H1 (cell line): ENCODE results near the gene ABCG1. TPM values are rescaled to one million over a fixed set of nuclear protein-coding genes. Genes with fewer than 3 reads are reported as not detected.

Experiments
- CTCF ChIA-PET: fragments of 300-600 bp; sonication (Branson Sonifier 250); formaldehyde crosslinking; loops from one replicate; lab custom pipeline; 2021; ENCODE audit not compliant: partially characterized antibody; lab: Charles Lee
- POLR2A ChIA-PET: fragments of 300-600 bp; sonication (Branson Sonifier 250); formaldehyde crosslinking; loops from one replicate; lab custom pipeline; 2021; ENCODE audit warnings: inconsistent platforms; ENCODE audit not compliant: partially characterized antibody; lab: Charles Lee
- DNase-seq, 2 experiments: peaks; one replicate each; pipeline versions ENCODE4 v3.0.0 to v3.0.0-alpha.2; 2010 to 2022; ENCODE audit warnings: low spot score in 2 of 2, low read depth in 1 of 2, mixed read lengths in 1 of 2
- FAIRE-seq: peaks from 2 replicates; lab custom pipeline; 2011; peaks lifted over from hg19 to GRCh38; lab: Jason Lieb, UNC
- H2AFZ ChIP-seq: 2 replicates; pipeline ENCODE4 v1.8.1; 2012; ENCODE audit warnings: low read length, inconsistent platforms
- H2AK5ac ChIP-seq: 2 replicates; pipeline ENCODE4 v1.6.1; 2013; ENCODE audit warnings: low read depth, low read length
- H2BK120ac ChIP-seq: replicated peaks from 2 replicates; pipeline ENCODE3; 2013; ENCODE audit warnings: low read depth, low read length, inconsistent platforms
- H2BK12ac ChIP-seq: 2 replicates; pipeline ENCODE4 v1.6.1; 2013; ENCODE audit warnings: low read depth, low read length
- H2BK15ac ChIP-seq: 2 replicates; pipeline ENCODE4 v1.6.1; 2013; ENCODE audit warnings: low read length
- H2BK20ac ChIP-seq: 2 replicates; pipeline ENCODE4 v1.6.1; 2013; ENCODE audit warnings: low read length
- H2BK5ac ChIP-seq: 2 replicates; pipeline ENCODE4 v1.6.1; 2013; ENCODE audit warnings: low read depth, low read length
- H3K14ac ChIP-seq: 2 replicates; pipeline ENCODE4 v1.6.1; 2013; ENCODE audit warnings: inconsistent platforms; ENCODE audit not compliant: insufficient read length
- H3K18ac ChIP-seq: 2 replicates; pipeline ENCODE4 v1.6.1; 2013; ENCODE audit warnings: low read length; ENCODE audit errors: extremely low read depth
- H3K23ac ChIP-seq: 2 replicates; pipeline ENCODE4 v1.6.1; 2013; ENCODE audit warnings: inconsistent platforms; ENCODE audit not compliant: insufficient read length
- H3K23me2 ChIP-seq: 2 replicates; pipeline ENCODE4 v1.6.1; 2013; ENCODE audit warnings: low read depth, low read length
- H3K27ac ChIP-seq: 2 replicates; pipeline ENCODE4 v1.6.1; 2011; ENCODE audit warnings: low read depth, low read length, inconsistent platforms
- H3K27me3 ChIP-seq, 4 experiments: replicated peaks in 1 of 4; 1 replicate in 1 of 4; 2 replicates in 3 of 4; pipeline versions ENCODE4 v1.6.1 to v1.8.1; 2011 to 2013; ENCODE audit warnings: low read length in 3 of 4, mild to moderate bottlenecking in 3 of 4, inconsistent platforms in 2 of 4, mixed read lengths in 2 of 4, moderate library complexity in 1 of 4; ENCODE audit not compliant: control insufficient read depth in 3 of 4, insufficient read depth in 3 of 4; ENCODE audit errors: extremely low read depth in 1 of 4
- H3K36me3 ChIP-seq, 4 experiments: 2 replicates each; pipeline versions ENCODE4 v1.6.1 to v1.8.1; 2011 to 2013; ENCODE audit warnings: mild to moderate bottlenecking in 4 of 4, low read length in 3 of 4, moderate library complexity in 2 of 4, control low read depth in 1 of 4, inconsistent platforms in 1 of 4; ENCODE audit not compliant: insufficient read depth in 4 of 4, control insufficient read depth in 2 of 4
- H3K4ac ChIP-seq: replicated peaks from 2 replicates; pipeline ENCODE3; 2013; ENCODE audit warnings: low read length, low read depth, mixed read lengths, inconsistent platforms; ENCODE audit not compliant: insufficient read length
- H3K4me1 ChIP-seq, 4 experiments: replicated peaks in 1 of 4; 1 replicate in 1 of 4; 2 replicates in 3 of 4; pipeline versions ENCODE4 v1.6.1 to v1.8.1; 2011 to 2013; ENCODE audit warnings: low read length in 3 of 4, inconsistent platforms in 2 of 4, mixed read lengths in 1 of 4; ENCODE audit not compliant: insufficient read depth in 4 of 4, control insufficient read depth in 3 of 4
- H3K4me2 ChIP-seq, 2 experiments: 2 replicates each; pipeline versions ENCODE4 v1.6.1 to v1.8.1; 2011 to 2013; ENCODE audit warnings: low read depth in 2 of 2, low read length in 2 of 2, control low read depth in 1 of 2, inconsistent platforms in 1 of 2, mild to moderate bottlenecking in 1 of 2; ENCODE audit not compliant: insufficient read depth in 1 of 2
- H3K4me3 ChIP-seq, 4 experiments: fragments of 200-600, 300-600 bp in 1 of 4; sonication (generic), shearing (Covaris generic), sonication (Bioruptor Twin) in 1 of 4; 2 replicates each; pipeline versions ENCODE4 v1.5.1 to v1.8.1; 2011 to 2016; ENCODE audit warnings: low read length in 4 of 4, low read depth in 3 of 4, control low read depth in 2 of 4, inconsistent platforms in 2 of 4, mild to moderate bottlenecking in 2 of 4, mixed read lengths in 1 of 4, moderate library complexity in 1 of 4; ENCODE audit not compliant: insufficient read depth in 2 of 4; ENCODE audit errors: extremely low read depth in 1 of 4
- H3K56ac ChIP-seq: replicated peaks from 2 replicates; pipeline ENCODE3; 2013; ENCODE audit warnings: low read depth, mild to moderate bottlenecking, mixed read lengths, low read length, inconsistent platforms; ENCODE audit not compliant: insufficient read length
- H3K79me1 ChIP-seq: 2 replicates; pipeline ENCODE4 v1.6.1; 2013; ENCODE audit warnings: low read depth, low read length, control low read depth
- H3K79me2 ChIP-seq, 2 experiments: 2 replicates each; pipeline versions ENCODE4 v1.6.1 to v1.8.1; 2012 to 2013; ENCODE audit warnings: low read length in 2 of 2, mild to moderate bottlenecking in 2 of 2, inconsistent platforms in 1 of 2; ENCODE audit not compliant: insufficient read depth in 2 of 2, control insufficient read depth in 1 of 2
- H3K9ac ChIP-seq, 4 experiments: replicated peaks in 1 of 4; 1 replicate in 1 of 4; 2 replicates in 3 of 4; pipeline versions ENCODE4 v1.6.1 to v1.8.1; 2011 to 2013; ENCODE audit warnings: low read depth in 3 of 4, low read length in 3 of 4, control low read depth in 2 of 4, mild to moderate bottlenecking in 2 of 4, moderate library complexity in 2 of 4, inconsistent platforms in 1 of 4; ENCODE audit errors: extremely low read depth in 1 of 4
- H3K9me3 ChIP-seq, 2 experiments: 2 replicates each; pipeline versions ENCODE4 v1.6.1 to v1.8.1; 2012 to 2013; ENCODE audit warnings: mild to moderate bottlenecking in 2 of 2, moderate library complexity in 2 of 2, control low read depth in 1 of 2, inconsistent platforms in 1 of 2, low read depth in 1 of 2, low read length in 1 of 2, mixed read lengths in 1 of 2; ENCODE audit not compliant: insufficient read depth in 2 of 2
- H4K20me1 ChIP-seq, 2 experiments: replicated peaks in 1 of 2; 2 replicates each; pipeline versions ENCODE3 to v1.8.1; 2011 to 2013; ENCODE audit warnings: inconsistent platforms in 2 of 2, low read length in 2 of 2, mild to moderate bottlenecking in 1 of 2; ENCODE audit not compliant: insufficient read depth in 2 of 2, control insufficient read depth in 1 of 2
- H4K5ac ChIP-seq: 2 replicates; pipeline ENCODE4 v1.6.1; 2013; ENCODE audit warnings: low read length, low read depth, mixed read lengths, inconsistent platforms; ENCODE audit not compliant: insufficient read length
- H4K8ac ChIP-seq: 2 replicates; pipeline ENCODE4 v1.8.0; 2013; ENCODE audit warnings: mild to moderate bottlenecking, moderate library complexity, low read length, inconsistent platforms; ENCODE audit not compliant: insufficient read depth; ENCODE audit errors: extremely low read depth
- H4K91ac ChIP-seq: replicated peaks from 2 replicates; pipeline ENCODE3; 2013; ENCODE audit warnings: low read length, mixed read lengths, inconsistent platforms; ENCODE audit not compliant: insufficient read length
- SIRT6 ChIP-seq: IDR thresholded peaks from one replicate; pipeline ENCODE4 v1.7.1; 2012; ENCODE audit warnings: low read length, inconsistent platforms
- WGBS, 2 experiments: shearing (Covaris generic) in 1 of 2; methylation state at CpG; one replicate each; pipeline versions ENCODE4 v1.1.6 to v1.1.7; 2013 to 2015; ENCODE audit warnings: low lambda C conversion rate in 2 of 2, mixed read lengths in 2 of 2, inconsistent platforms in 1 of 2, low coverage in 1 of 2, missing lambda C conversion rate in 1 of 2; ENCODE audit not compliant: insufficient replicate concordance in 2 of 2, insufficient coverage in 1 of 2, insufficient read length in 1 of 2; ENCODE audit errors: extremely low coverage in 1 of 2, missing lambda C conversion rate in 1 of 2; 5-methylcytosine and 5-hydroxymethylcytosine counted together
- polyA plus RNA-seq, 7 experiments: library from polyadenylated mRNA; depleted of rRNA in 3 of 7; stranded (reverse) in 5 of 7; unstranded in 2 of 7; fragments of >200 nt in 5 of 7; fragments of 200-250 nt in 2 of 7; gene quantifications; 1 replicate in 5 of 7; 2 replicates in 1 of 7; 4 replicates in 1 of 7; pipeline versions ENCODE4 v1.2.1 to v1.2.3, GENCODE V29; 2011 to 2013; ENCODE audit warnings: missing spikeins in 2 of 7, mixed read lengths in 2 of 7
- total RNA-seq: library from RNA; stranded (reverse); fragmentation: NEBNext Ultra II Directional; extraction: Animal tissue kit (Norgen Biotek cat#: 25700); gene quantifications from 2 replicates; pipeline ENCODE4 v1.2.1, GENCODE V29; 2021

The ABCG1 gene
- total and polyA plus RNA-seq, 2 of the 8 experiments (the other 6 are each of a cell fraction or from before 2014, with no cell fraction given), result 2.1 to 4.0 TPM

DNA sequence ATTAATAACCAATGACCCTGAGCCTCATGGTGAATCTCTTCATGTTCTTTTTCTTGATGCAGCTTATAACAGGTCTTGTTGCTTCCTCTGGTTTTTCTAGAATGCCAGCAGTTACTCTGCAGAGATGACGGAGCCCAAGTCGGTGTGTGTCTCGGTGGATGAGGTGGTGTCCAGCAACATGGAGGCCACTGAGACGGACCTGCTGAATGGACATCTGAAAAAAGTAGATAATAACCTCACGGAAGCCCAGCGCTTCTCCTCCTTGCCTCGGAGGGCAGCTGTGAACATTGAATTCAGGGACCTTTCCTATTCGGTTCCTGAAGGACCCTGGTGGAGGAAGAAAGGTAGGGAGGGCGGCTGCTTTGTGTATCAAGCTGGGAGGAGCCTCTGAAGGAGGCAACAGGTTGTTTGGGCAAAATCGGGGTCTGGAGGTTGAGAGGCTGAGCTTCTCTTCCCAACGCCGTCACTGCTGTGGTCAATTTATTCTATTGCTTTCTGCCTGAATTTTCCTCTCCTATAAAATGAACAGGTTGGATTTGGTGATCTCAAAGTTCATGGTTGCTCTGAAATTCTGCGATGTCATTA is 6.7 kb downstream of the ABCG1 start:
- H4K5ac ChIP-seq, result no peak overlapping the region

More for the DNA sequence above, 6.7 kb downstream of the ABCG1 start:
- Histone ChIP-seq H2BK120ac (no peak overlapping the region), H4K8ac (no peak overlapping the region), H2BK12ac (no peak overlapping the region), H3K27me3 (peaks cover 0 to 7% (median 3%) of the 10 kb centered on the region in 4 experiments; a peak in 4 of 7 replicates), H4K91ac (no peak overlapping the region), H4K20me1 (peaks cover 0 to 4% of the 10 kb centered on the region in 2 experiments), H2BK20ac (no peak overlapping the region), H3K9me3 (no peaks in the 10 kb centered on the region), H3K4ac (no peak overlapping the region), H3K23me2 (no peaks in the 10 kb centered on the region), H3K36me3 (no peaks in the 10 kb centered on the region), H3K27ac (no peak overlapping the region), H3K14ac (no peak overlapping the region), H2BK5ac (no peak overlapping the region), H3K23ac (no peak overlapping the region), H3K4me3 (no peak overlapping the region), H3K9ac (no peak overlapping the region), H3K79me2 (no peaks in the 10 kb centered on the region), H3K56ac (no peak overlapping the region), H2AK5ac (no peak overlapping the region), H3K18ac (no peak overlapping the region), H3K79me1 (no peaks in the 10 kb centered on the region), H2BK15ac (no peak overlapping the region), H2AFZ (no peak overlapping the region), H3K4me1 (no peaks in the 10 kb centered on the region; a peak in 2 of 7 replicates), H3K4me2 (no peak overlapping the region)
- no peak for TF ChIP-seq SIRT6
- FAIRE-seq (no peak), DNase-seq (no peak)
- ChIA-PET POLR2A (no interaction called here), CTCF (interaction anchor here (1.0 to 1.5 kb wide), 4 partner anchors 33 to 118 kb away, joined by 3 to 5 read pairs (median 5); no protein-coding TSS in a partner anchor)
- 92% methylated on average over 13 of the region's 13 CpGs; no CpG with 5 or more reads in 1 of the 2 experiments for WGBS, 2 experiments
